ENCODE results near the gene PTTG1IP. TPM values are rescaled to one million over a fixed set of nuclear protein-coding genes. Genes with fewer than 3 reads are reported as not detected.
A peak's percentile ranks its signal among the peaks of the same experiment; 100 is the strongest.
"Not testable (repeated sequence)": the region's sequence is repeated elsewhere in the genome, so short reads cannot be mapped to it uniquely, and the experiment has no call there.

Gene PTTG1IP
- total RNA-seq, 2 experiments from 2014 or later = 80.3 to 82.6 TPM

GRCh38 chr21:44914176-44914874 is 40.8 kb upstream of the PTTG1IP start:
- ChIA-PET CTCF (interaction anchor here (0.7 to 3.7 kb wide), 11 partner anchors 12 to 214 kb away, joined by 3 to 20 read pairs (median 5); partner anchors contain the start of gene UBE2G2), POLR2A (interaction anchor here (0.7 to 9.2 kb wide), 10 partner anchors 15 to 112 kb away, joined by 3 to 203 read pairs (median 6); partner anchors contain the start of genes PTTG1IP, SLX9 and UBE2G2)
- Mint-ChIP-seq H3K27me3 (no peaks in the 10 kb centered on the region), H3K27ac (peak overlapping the region; percentile 93), H3K36me3 (ENCODE audit: low read depth) (peaks cover 70% of the 10 kb centered on the region), H3K4me3 (peak overlapping the region; percentile 75), H3K4me1 (peaks cover 84% of the 10 kb centered on the region), H3K9me3 (no peaks in the 10 kb centered on the region)
- DNase-seq = peak; percentile 85

GRCh38 chr21:44913425-44914175 is 40.1 kb upstream of the PTTG1IP start:
- Mint-ChIP-seq H3K27ac (peak overlapping the region; percentile 93), H3K4me3 (peak overlapping the region; percentile 75), H3K36me3 (ENCODE audit: low read depth) (peaks cover 73% of the 10 kb centered on the region), H3K27me3 (no peaks in the 10 kb centered on the region), H3K9me3 (no peaks in the 10 kb centered on the region), H3K4me1 (peaks cover 87% of the 10 kb centered on the region)
- no peak for DNase-seq
- CTCF ChIA-PET = interaction anchor here (0.7 to 3.7 kb wide), 11 partner anchors 13 to 215 kb away, joined by 3 to 20 read pairs (median 5); partner anchors contain the start of gene UBE2G2
- POLR2A ChIA-PET = interaction anchor here (0.7 to 9.2 kb wide), 9 partner anchors 15 to 112 kb away, joined by 3 to 203 read pairs (median 7); partner anchors contain the start of genes PTTG1IP, SLX9 and UBE2G2

- H3K27me3 Mint-ChIP-seq, DNase-seq, H3K9me3 Mint-ChIP-seq: not testable (repeated sequence)
- Mint-ChIP-seq H3K36me3 (ENCODE audit: low read depth) (peaks cover 69% of the 10 kb centered on the region), H3K4me3 (peak overlapping the region; percentile 75), H3K4me1 (peaks cover 81% of the 10 kb centered on the region), H3K27ac (peak overlapping the region; percentile 93)
- ChIA-PET POLR2A (interaction anchor here (1.3 to 9.2 kb wide), 10 partner anchors 8 to 111 kb away, joined by 4 to 203 read pairs (median 10); partner anchors contain the start of genes ITGB2, PTTG1IP, SLX9 and UBE2G2), CTCF (interaction anchor here (1.1 to 3.7 kb wide), 8 partner anchors 14 to 112 kb away, joined by 3 to 20 read pairs (median 12); partner anchors contain the start of genes SLX9 and UBE2G2)
Measured at GRCh38 chr21:44912506-44913412, 39.3 kb upstream of the PTTG1IP start.

DNA sequence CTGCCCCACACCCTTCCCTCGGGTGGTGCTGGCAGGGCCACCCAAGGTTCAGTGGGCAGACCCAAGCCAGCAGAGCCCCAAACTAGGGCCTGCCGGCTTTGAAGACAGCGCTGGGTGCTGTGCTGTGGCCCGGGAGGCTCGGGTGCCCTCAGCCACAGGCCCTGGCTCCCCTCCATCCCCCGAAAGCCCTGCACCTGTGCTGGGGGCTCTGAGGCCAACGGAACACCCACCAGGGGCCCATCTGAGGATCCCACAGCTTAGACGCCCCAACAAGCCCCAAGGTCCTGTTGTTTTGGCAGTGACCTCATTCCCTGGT is 38.6 kb upstream of the PTTG1IP start:
- no peaks in the 10 kb centered on the region for H3K9me3 Mint-ChIP-seq
- peaks cover 66% of the 10 kb centered on the region for H3K36me3 Mint-ChIP-seq (ENCODE audit: low read depth)
- ChIA-PET POLR2A (interaction anchor here (1.4 to 9.2 kb wide), 9 partner anchors 9 to 111 kb away, joined by 3 to 203 read pairs (median 7); partner anchors contain the start of genes ITGB2, PTTG1IP, SLX9 and UBE2G2), CTCF (interaction anchor here (1.1 to 3.7 kb wide), 7 partner anchors 14 to 112 kb away, joined by 3 to 20 read pairs (median 5); partner anchors contain the start of gene SLX9)
- no peaks in the 10 kb centered on the region for H3K27me3 Mint-ChIP-seq
- peaks cover 75% of the 10 kb centered on the region for H3K4me1 Mint-ChIP-seq
- peak overlapping the region; percentile 74 for H3K4me3 Mint-ChIP-seq
- H3K27ac Mint-ChIP-seq = peak overlapping the region; percentile 89
- no peak for DNase-seq

DNA sequence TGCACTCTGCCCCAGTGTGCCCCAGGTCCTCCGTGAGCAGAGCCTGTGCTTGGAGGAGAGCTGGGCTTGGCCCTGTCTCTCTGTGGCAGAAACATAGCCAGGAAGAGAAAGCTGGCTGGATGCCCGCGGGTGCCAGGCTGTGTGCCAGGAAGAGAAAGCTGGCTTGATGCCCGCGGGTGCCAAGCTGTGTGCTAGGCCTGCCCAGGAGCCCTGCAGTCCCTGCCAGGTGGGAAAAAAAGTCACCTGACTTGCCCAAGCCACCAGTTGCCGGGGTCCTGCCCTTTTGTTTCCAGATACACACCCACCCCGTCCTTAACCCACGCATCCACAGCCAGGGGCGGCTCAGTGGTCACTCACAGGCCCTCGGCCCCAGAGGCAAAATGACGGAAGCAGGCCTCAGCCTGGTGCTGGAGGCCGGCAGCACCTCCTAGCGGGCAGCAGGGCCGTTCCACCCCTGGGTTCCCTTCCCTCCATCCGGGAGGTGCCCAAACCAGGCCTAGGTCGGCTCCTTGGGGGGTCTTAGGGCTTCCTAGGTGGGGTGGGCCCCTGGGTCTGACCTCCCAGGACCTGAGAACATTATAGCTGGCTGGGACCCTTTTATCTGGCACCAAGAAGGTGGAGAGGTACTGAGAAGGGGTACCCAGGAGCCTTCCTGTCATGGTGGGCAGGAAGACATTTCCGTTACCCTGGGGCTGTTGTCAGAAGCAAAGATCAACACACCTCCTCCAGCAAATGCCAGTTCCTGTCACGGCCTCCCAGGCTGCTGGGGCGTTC is 38.1 kb upstream of the PTTG1IP start:
- no peaks in the 10 kb centered on the region for H3K9me3 Mint-ChIP-seq
- H3K4me3 Mint-ChIP-seq = peak overlapping the region; percentile 74
- DNase-seq = peak; percentile 79
- peaks cover 70% of the 10 kb centered on the region for H3K4me1 Mint-ChIP-seq
- H3K27ac Mint-ChIP-seq = peak overlapping the region; percentile 89
- no peaks in the 10 kb centered on the region for H3K27me3 Mint-ChIP-seq
- H3K36me3 Mint-ChIP-seq (ENCODE audit: low read depth) = peaks cover 65% of the 10 kb centered on the region
- ChIA-PET CTCF (interaction anchor here (1.1 to 3.7 kb wide), 7 partner anchors 14 to 111 kb away, joined by 3 to 20 read pairs (median 5); partner anchors contain the start of gene SLX9), POLR2A (interaction anchor here (1.4 to 9.2 kb wide), 8 partner anchors 9 to 111 kb away, joined by 3 to 203 read pairs (median 7); partner anchors contain the start of genes ITGB2, PTTG1IP, SLX9 and UBE2G2)

- Mint-ChIP-seq H3K27me3 (no peaks in the 10 kb centered on the region), H3K9me3 (no peaks in the 10 kb centered on the region), H3K4me3 (peak overlapping the region; percentile 74), H3K27ac (peak overlapping the region; percentile 89), H3K36me3 (ENCODE audit: low read depth) (peaks cover 67% of the 10 kb centered on the region), H3K4me1 (peaks cover 69% of the 10 kb centered on the region)
- DNase-seq = no peak
- ChIA-PET CTCF (interaction anchor here (1.4 to 2.3 kb wide), 4 partner anchors 13 to 111 kb away, joined by 4 to 8 read pairs (median 6); no protein-coding TSS in a partner anchor), POLR2A (interaction anchor here (1.5 to 9.2 kb wide), 7 partner anchors 10 to 110 kb away, joined by 3 to 203 read pairs (median 8); partner anchors contain the start of genes ITGB2, PTTG1IP and UBE2G2)
Measured at GRCh38 chr21:44911068-44911383, 37.5 kb upstream of the PTTG1IP start.

GRCh38 chr21:44910229-44911067 is 37.0 kb upstream of the PTTG1IP start:
- DNase-seq = no peak
- H3K36me3 Mint-ChIP-seq (ENCODE audit: low read depth) = peaks cover 65% of the 10 kb centered on the region
- CTCF ChIA-PET = interaction anchor here (1.4 to 2.3 kb wide), 3 partner anchors 13 to 17 kb away, joined by 4 to 8 read pairs (median 8); no protein-coding TSS in a partner anchor
- peaks cover 63% of the 10 kb centered on the region for H3K4me1 Mint-ChIP-seq
- peak overlapping the region; percentile 89 for H3K27ac Mint-ChIP-seq
- POLR2A ChIA-PET = interaction anchor here (1.5 to 5.6 kb wide), 5 partner anchors 9 to 109 kb away, joined by 3 to 38 read pairs (median 8); partner anchors contain the start of genes ITGB2, PTTG1IP and UBE2G2
- H3K27me3 Mint-ChIP-seq = no peaks in the 10 kb centered on the region
- no peaks in the 10 kb centered on the region for H3K9me3 Mint-ChIP-seq
- H3K4me3 Mint-ChIP-seq = no peak overlapping the region

DNA sequence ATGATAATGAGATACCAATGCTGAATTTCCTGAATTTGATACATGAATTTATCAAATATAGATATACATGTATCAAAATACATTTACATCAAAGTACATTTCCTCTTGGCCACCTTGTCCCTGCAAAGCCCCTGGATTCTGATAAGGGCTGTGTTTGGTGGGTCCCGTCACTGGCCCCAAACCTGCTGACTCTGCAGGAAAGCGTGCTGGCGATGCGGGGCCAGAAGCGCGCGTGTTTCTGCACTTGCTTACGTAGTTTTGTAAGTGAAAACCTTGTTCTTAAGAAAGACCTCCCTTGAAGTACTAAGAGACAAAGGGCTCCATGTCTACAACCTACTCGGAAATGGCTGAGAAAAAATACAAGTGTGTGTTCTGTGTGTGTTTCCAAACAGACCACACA is 36.2 kb upstream of the PTTG1IP start:
- Mint-ChIP-seq H3K4me1 (peaks cover 56% of the 10 kb centered on the region), H3K9me3 (no peaks in the 10 kb centered on the region), H3K27ac (peak overlapping the region; percentile 64), H3K4me3 (no peak overlapping the region), H3K36me3 (ENCODE audit: low read depth) (peaks cover 64% of the 10 kb centered on the region), H3K27me3 (no peaks in the 10 kb centered on the region)
- ChIA-PET CTCF (interaction anchor here (2.2 kb wide), 1 partner anchor 12 kb away, joined by 8 read pairs; no protein-coding TSS in a partner anchor), POLR2A (interaction anchor here (5.6 kb wide), 1 partner anchor 13 kb away, joined by 38 read pairs; no protein-coding TSS in a partner anchor)
- no peak for DNase-seq

GRCh38 chr21:44908908-44909307 is 35.4 kb upstream of the PTTG1IP start:
- Mint-ChIP-seq H3K27ac (peak overlapping the region; percentile 64), H3K36me3 (ENCODE audit: low read depth) (peaks cover 66% of the 10 kb centered on the region), H3K4me1 (peaks cover 53% of the 10 kb centered on the region), H3K4me3 (no peak overlapping the region), H3K27me3 (no peaks in the 10 kb centered on the region), H3K9me3 (peaks cover 2% of the 10 kb centered on the region)
- POLR2A ChIA-PET = no interaction called here
- CTCF ChIA-PET = no interaction called here
- DNase-seq = no peak

- H3K27me3 Mint-ChIP-seq = no peaks in the 10 kb centered on the region
- H3K27ac Mint-ChIP-seq = no peak overlapping the region
- ChIA-PET POLR2A (interaction anchor here (1.4 to 2.6 kb wide), 2 partner anchors 11 kb away, joined by 3 to 14 read pairs; no protein-coding TSS in a partner anchor), CTCF (no interaction called here)
- no peak overlapping the region for H3K4me3 Mint-ChIP-seq
- no peak for DNase-seq
- peaks cover 73% of the 10 kb centered on the region for H3K36me3 Mint-ChIP-seq (ENCODE audit: low read depth)
- H3K4me1 Mint-ChIP-seq = peaks cover 48% of the 10 kb centered on the region
- H3K9me3 Mint-ChIP-seq = peaks cover 2% of the 10 kb centered on the region
Measured at GRCh38 chr21:44907966-44908895, 34.7 kb upstream of the PTTG1IP start.

Data from activated CD4-positive, alpha-beta memory T cell treated with anti-CD3 and anti-CD28 coated beads, Interleukin-2, amount 10 ng/mL, durations not matched to agents 7 days and 5 days (primary cell).